IPS-20b (cell line): ENCODE results near the gene SLC34A1.

Experiments
- H3K27ac ChIP-seq: one replicate; pipeline ENCODE4 v1.5.1; 2013; ENCODE audit warnings: low read length
- H3K27me3 ChIP-seq: 2 replicates; pipeline ENCODE4 v1.6.1; 2013; ENCODE audit warnings: mild to moderate bottlenecking, low read length, inconsistent platforms; ENCODE audit not compliant: insufficient read depth
- H3K36me3 ChIP-seq: 2 replicates; pipeline ENCODE4 v1.6.1; 2013; ENCODE audit warnings: low read depth, mild to moderate bottlenecking, inconsistent platforms, low read length, moderate library complexity; ENCODE audit not compliant: insufficient read depth
- H3K4me1 ChIP-seq: 2 replicates; pipeline ENCODE4 v1.6.1; 2013; ENCODE audit warnings: mild to moderate bottlenecking, control low read depth, inconsistent platforms, low read length, moderate library complexity; ENCODE audit not compliant: insufficient read depth
- H3K4me3 ChIP-seq: 2 replicates; pipeline ENCODE4 v1.5.1; 2013; ENCODE audit warnings: mild to moderate bottlenecking, low read length, inconsistent platforms
- H3K9ac ChIP-seq: 2 replicates; pipeline ENCODE4 v1.6.1; 2013; ENCODE audit warnings: low read depth, mild to moderate bottlenecking, inconsistent platforms, low read length, moderate library complexity
- H3K9me3 ChIP-seq: 2 replicates; pipeline ENCODE4 v1.6.1; 2013; ENCODE audit warnings: mild to moderate bottlenecking, low read depth, low read length, inconsistent platforms; ENCODE audit not compliant: insufficient read depth

SLC34A1 gene

GRCh38 chr5:177432839-177433657 lies 48.8 kb downstream of the SLC34A1 start:
- Histone ChIP-seq H3K4me1 (no peaks in the 10 kb centered on the region), H3K4me3 (no peak overlapping the region), H3K27me3 (no peaks in the 10 kb centered on the region), H3K27ac (no peak overlapping the region), H3K36me3 (peaks cover 71% of the 10 kb centered on the region), H3K9ac (no peak overlapping the region), H3K9me3 (no peaks in the 10 kb centered on the region)

- H3K27ac ChIP-seq: no peak overlapping the region
- no peak overlapping the region for H3K4me3 ChIP-seq
- H3K9me3 ChIP-seq: no peaks in the 10 kb centered on the region
- no peaks in the 10 kb centered on the region for H3K4me1 ChIP-seq
- H3K27me3 ChIP-seq: no peaks in the 10 kb centered on the region
- no peak overlapping the region for H3K9ac ChIP-seq
- H3K36me3 ChIP-seq: peaks cover 77% of the 10 kb centered on the region
These were observed 49.5 kb downstream of the SLC34A1 start for GRCh38 chr5:177433658-177434217.

- Histone ChIP-seq H3K9me3 (no peaks in the 10 kb centered on the region), H3K4me3 (no peak overlapping the region), H3K27me3 (no peaks in the 10 kb centered on the region), H3K36me3 (peaks cover 79% of the 10 kb centered on the region), H3K27ac (no peak overlapping the region), H3K4me1 (no peaks in the 10 kb centered on the region), H3K9ac (no peak overlapping the region)
These were observed 50.2 kb downstream of the SLC34A1 start for GRCh38 chr5:177434437-177434836.

GRCh38 chr5:177434942-177435738 lies 50.9 kb downstream of the SLC34A1 start:
- Histone ChIP-seq H3K36me3 (peaks cover 72% of the 10 kb centered on the region), H3K27me3 (no peaks in the 10 kb centered on the region), H3K27ac (no peak overlapping the region), H3K4me3 (no peak overlapping the region), H3K9ac (no peak overlapping the region), H3K9me3 (no peaks in the 10 kb centered on the region), H3K4me1 (peaks cover 5% of the 10 kb centered on the region; the same call in 1 of the 2 replicates)

DNA sequence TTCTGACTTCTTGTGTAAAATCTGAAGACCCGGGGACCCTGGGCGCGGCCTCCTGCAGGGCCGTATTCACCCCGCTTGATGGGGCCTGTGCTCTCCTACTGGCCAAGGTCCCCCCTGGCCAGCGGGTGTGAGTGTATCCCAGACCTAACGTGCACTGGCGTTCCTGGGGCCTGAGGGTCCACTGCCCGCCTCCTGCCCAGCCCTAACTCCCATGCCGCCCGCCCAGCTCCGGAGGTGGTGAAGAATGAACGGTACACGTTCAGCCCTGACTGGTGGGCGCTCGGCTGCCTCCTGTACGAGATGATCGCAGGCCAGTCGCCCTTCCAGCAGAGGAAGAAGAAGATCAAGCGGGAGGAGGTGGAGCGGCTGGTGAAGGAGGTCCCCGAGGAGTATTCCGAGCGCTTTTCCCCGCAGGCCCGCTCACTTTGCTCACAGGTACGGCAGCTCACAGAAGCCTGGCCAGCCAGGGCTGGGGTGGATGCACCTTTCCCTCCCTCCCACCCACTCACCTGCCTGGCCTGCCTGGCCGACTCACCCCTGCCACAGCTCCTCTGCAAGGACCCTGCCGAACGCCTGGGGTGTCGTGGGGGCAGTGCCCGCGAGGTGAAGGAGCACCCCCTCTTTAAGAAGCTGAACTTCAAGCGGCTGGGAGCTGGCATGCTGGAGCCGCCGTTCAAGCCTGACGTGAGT lies 51.8 kb downstream of the SLC34A1 start:
- no peak overlapping the region for H3K4me3 ChIP-seq
- no peaks in the 10 kb centered on the region for H3K9me3 ChIP-seq
- peaks cover 64% of the 10 kb centered on the region for H3K36me3 ChIP-seq
- no peak overlapping the region for H3K27ac ChIP-seq
- no peak overlapping the region for H3K9ac ChIP-seq
- peaks cover 5% of the 10 kb centered on the region; the same call in 1 of the 2 replicates for H3K4me1 ChIP-seq
- H3K27me3 ChIP-seq: no peaks in the 10 kb centered on the region

DNA sequence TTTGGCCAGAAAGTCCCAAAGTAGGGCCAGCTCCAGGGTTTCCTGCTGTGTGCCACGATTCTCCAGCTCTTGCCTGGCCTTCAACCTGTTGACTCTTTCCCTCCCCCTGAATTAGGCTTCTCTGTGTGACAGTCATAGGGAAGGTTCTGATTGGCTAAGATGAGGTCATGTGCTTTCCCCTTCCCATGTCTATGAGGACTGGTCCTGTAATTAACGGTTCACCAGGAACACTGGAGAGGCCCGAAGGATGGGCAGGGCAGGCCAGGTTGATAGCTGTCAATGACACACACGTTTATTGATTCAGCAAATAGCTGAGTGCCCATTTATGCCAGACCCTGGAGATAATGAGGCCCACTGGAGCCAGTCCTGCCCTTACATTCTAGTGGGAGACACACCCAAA lies 53.4 kb downstream of the SLC34A1 start:
- Histone ChIP-seq H3K4me1 (peaks cover 5% of the 10 kb centered on the region; the same call in 1 of the 2 replicates), H3K36me3 (peaks cover 48% of the 10 kb centered on the region), H3K9ac (no peak overlapping the region), H3K27ac (no peak overlapping the region), H3K9me3 (no peaks in the 10 kb centered on the region), H3K27me3 (no peaks in the 10 kb centered on the region), H3K4me3 (no peak overlapping the region)

DNA sequence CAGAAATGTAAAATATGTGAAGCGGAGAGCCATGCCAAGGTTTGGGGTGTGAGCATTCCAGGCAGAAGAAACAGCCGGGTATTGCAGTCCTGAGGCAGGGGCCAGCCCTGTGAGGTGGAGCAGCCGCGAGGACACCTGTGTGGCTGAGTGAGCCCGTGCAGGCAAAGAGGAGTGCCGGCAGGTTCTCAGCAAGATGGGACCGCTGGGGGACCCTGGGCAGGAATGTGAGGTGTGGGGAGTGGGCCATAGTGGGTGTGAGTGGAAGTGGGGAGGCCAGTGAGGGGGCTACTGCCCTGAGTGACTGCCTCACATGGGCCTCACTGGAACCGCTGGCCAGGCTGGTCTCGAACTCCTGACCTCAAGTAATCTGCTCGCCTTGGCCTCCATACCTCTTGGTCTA lies 54.2 kb downstream of the SLC34A1 start:
- Histone ChIP-seq H3K36me3 (peaks cover 40% of the 10 kb centered on the region), H3K4me3 (no peak overlapping the region)

DNA sequence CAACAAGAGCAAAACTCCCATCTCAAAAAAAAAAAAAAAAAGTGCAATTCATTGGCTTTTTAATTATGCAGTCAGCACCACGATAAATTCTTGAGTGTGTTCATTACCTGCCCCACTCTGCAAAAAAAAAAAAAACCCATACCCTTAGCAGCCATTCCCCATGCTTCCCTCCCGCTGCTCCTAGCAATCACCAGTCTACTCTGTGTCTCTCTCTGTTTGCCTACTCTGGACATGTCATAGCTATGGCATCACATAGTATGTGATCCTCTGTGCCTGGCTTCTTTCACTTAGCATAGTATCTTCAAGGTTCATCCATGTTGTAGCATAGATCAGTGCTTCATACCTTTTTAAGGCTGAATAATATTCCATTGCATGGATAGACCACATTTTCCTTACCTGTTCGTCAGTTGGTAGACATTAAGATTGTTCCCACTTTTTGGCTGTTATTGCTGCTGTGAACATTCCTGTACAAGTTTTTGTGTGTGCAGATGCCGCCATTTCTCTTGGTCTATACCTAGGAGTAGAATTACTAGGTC lies 55.4 kb downstream of the SLC34A1 start:
- H3K9me3 ChIP-seq: no peaks in the 10 kb centered on the region
- no peak overlapping the region for H3K9ac ChIP-seq
- no peak overlapping the region for H3K4me3 ChIP-seq
- peaks cover 5% of the 10 kb centered on the region; the same call in 1 of the 2 replicates for H3K4me1 ChIP-seq
- no peak overlapping the region for H3K27ac ChIP-seq
- H3K36me3 ChIP-seq: peaks cover 29% of the 10 kb centered on the region
- peaks cover 6% of the 10 kb centered on the region; the same call in 1 of the 2 replicates for H3K27me3 ChIP-seq

More for the DNA sequence above, 54.2 kb downstream of the SLC34A1 start:
- H3K4me1 ChIP-seq: peaks cover 5% of the 10 kb centered on the region; the same call in 1 of the 2 replicates
- H3K27ac ChIP-seq: no peak overlapping the region
- H3K9me3 ChIP-seq: no peaks in the 10 kb centered on the region
- no peak overlapping the region for H3K9ac ChIP-seq
- H3K27me3 ChIP-seq: no peaks in the 10 kb centered on the region; the same call in 1 of the 2 replicates

DNA sequence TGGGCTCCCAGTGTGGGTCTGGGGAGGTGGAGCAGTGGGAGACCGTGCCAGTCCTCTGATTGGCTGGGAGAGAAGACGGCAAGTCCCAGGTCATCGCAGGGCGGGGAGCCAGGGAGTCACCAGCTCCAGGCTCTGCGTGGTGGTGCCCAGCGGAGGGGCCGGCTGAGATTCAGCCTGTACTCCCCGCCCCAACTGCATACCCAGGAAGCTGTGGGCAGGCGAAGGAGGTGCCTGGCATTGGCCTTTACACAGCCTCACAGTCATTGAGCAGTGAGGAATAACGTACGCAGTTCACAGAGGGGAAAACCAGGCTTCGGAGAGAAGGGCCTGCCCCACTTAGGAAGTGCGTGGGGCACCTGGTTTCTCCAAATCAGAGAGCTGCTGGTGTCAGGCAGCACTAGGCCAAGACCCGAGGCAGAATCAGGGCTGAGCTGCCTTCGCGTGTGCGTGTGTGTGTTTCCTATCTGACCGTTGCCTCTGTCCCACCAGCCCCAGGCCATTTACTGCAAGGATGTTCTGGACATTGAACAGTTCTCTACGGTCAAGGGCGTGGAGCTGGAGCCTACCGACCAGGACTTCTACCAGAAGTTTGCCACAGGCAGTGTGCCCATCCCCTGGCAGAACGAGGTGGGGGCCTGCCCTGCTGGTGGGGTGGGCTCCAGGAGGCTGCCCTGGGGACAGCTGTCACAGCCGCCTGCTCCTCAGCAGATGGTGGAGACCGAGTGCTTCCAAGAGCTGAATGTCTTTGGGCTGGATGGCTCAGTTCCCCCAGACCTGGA lies 56.2 kb downstream of the SLC34A1 start:
- Histone ChIP-seq H3K27ac (no peak overlapping the region), H3K36me3 (peaks cover 21% of the 10 kb centered on the region), H3K9me3 (no peaks in the 10 kb centered on the region), H3K27me3 (peaks cover 14% of the 10 kb centered on the region), H3K4me3 (no peak overlapping the region), H3K4me1 (peaks cover 5% of the 10 kb centered on the region; the same call in 1 of the 2 replicates), H3K9ac (no peak overlapping the region)

DNA sequence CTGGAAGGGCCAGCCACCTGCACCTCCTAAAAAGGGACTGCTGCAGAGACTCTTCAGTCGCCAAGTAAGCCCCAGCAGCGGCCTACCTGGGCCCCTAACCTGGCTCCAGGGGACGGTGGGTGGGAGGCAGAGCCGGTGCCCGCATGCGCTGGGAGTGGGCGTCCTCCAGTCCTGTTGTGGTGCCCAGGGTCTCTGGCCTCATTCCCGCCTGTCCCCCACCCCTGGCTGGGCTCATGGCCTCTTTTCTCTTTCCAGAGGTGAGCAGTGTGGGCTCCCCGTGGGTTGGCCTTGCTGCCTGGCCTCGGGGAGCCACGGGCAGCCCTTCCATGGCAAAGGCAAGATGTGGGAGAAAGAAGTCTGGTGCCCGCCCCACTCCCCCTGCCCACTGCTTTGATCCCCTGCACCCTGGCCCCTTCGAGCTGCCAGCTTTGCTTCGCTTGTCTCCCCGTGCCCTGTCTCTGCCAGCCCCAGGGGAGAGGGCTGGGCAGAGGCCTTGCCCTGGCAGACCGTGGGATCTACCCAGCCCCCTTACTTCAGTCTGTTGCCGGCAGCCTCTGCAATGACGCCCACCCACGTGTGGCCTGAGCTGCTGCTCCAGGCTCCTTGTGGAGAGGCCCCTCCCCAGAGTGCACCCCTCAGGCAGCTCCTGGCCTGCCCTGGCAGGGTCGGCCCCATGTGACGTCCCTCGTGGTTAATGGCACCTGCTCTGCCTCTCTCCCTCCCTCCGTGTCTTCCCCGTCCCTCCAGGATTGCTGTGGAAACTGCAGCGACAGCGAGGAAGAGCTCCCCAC lies 57.0 kb downstream of the SLC34A1 start:
- Histone ChIP-seq H3K27ac (no peak overlapping the region), H3K27me3 (peaks cover 22% of the 10 kb centered on the region), H3K4me1 (peaks cover 5% of the 10 kb centered on the region; the same call in 1 of the 2 replicates), H3K9me3 (no peaks in the 10 kb centered on the region), H3K9ac (no peak overlapping the region), H3K4me3 (no peak overlapping the region), H3K36me3 (peaks cover 16% of the 10 kb centered on the region)
